H1 (cell line): Measurements from ENCODE around the gene CRADD. TPM values are rescaled to one million over a fixed set of nuclear protein-coding genes. Genes with fewer than 3 reads are reported as not detected.

ENCODE experiments used
- CTCF ChIA-PET: fragments of 300-600 bp; sonication (Branson Sonifier 250); formaldehyde crosslinking; loops from one replicate; lab custom pipeline; 2021; ENCODE audit not compliant: partially characterized antibody; lab: Charles Lee
- POLR2A ChIA-PET: fragments of 300-600 bp; sonication (Branson Sonifier 250); formaldehyde crosslinking; loops from one replicate; lab custom pipeline; 2021; ENCODE audit warnings: inconsistent platforms; ENCODE audit not compliant: partially characterized antibody; lab: Charles Lee
- DNase-seq, 2 experiments: peaks; one replicate each; pipeline versions ENCODE4 v3.0.0 to v3.0.0-alpha.2; 2010 to 2022; ENCODE audit warnings: low spot score in 2 of 2, low read depth in 1 of 2, mixed read lengths in 1 of 2
- FAIRE-seq: peaks from 2 replicates; lab custom pipeline; 2011; peaks lifted over from hg19 to GRCh38; lab: Jason Lieb, UNC
- H2AFZ ChIP-seq: 2 replicates; pipeline ENCODE4 v1.8.1; 2012; ENCODE audit warnings: low read length, inconsistent platforms
- H2AK5ac ChIP-seq: 2 replicates; pipeline ENCODE4 v1.6.1; 2013; ENCODE audit warnings: low read depth, low read length
- H2BK120ac ChIP-seq: replicated peaks from 2 replicates; pipeline ENCODE3; 2013; ENCODE audit warnings: low read depth, low read length, inconsistent platforms
- H2BK12ac ChIP-seq: 2 replicates; pipeline ENCODE4 v1.6.1; 2013; ENCODE audit warnings: low read depth, low read length
- H2BK15ac ChIP-seq: 2 replicates; pipeline ENCODE4 v1.6.1; 2013; ENCODE audit warnings: low read length
- H2BK20ac ChIP-seq: 2 replicates; pipeline ENCODE4 v1.6.1; 2013; ENCODE audit warnings: low read length
- H2BK5ac ChIP-seq: 2 replicates; pipeline ENCODE4 v1.6.1; 2013; ENCODE audit warnings: low read depth, low read length
- H3K14ac ChIP-seq: 2 replicates; pipeline ENCODE4 v1.6.1; 2013; ENCODE audit warnings: inconsistent platforms; ENCODE audit not compliant: insufficient read length
- H3K18ac ChIP-seq: 2 replicates; pipeline ENCODE4 v1.6.1; 2013; ENCODE audit warnings: low read length; ENCODE audit errors: extremely low read depth
- H3K23ac ChIP-seq: 2 replicates; pipeline ENCODE4 v1.6.1; 2013; ENCODE audit warnings: inconsistent platforms; ENCODE audit not compliant: insufficient read length
- H3K23me2 ChIP-seq: 2 replicates; pipeline ENCODE4 v1.6.1; 2013; ENCODE audit warnings: low read depth, low read length
- H3K27ac ChIP-seq: 2 replicates; pipeline ENCODE4 v1.6.1; 2011; ENCODE audit warnings: low read depth, low read length, inconsistent platforms
- H3K27me3 ChIP-seq, 4 experiments: replicated peaks in 1 of 4; 1 replicate in 1 of 4; 2 replicates in 3 of 4; pipeline versions ENCODE4 v1.6.1 to v1.8.1; 2011 to 2013; ENCODE audit warnings: low read length in 3 of 4, mild to moderate bottlenecking in 3 of 4, inconsistent platforms in 2 of 4, mixed read lengths in 2 of 4, moderate library complexity in 1 of 4; ENCODE audit not compliant: control insufficient read depth in 3 of 4, insufficient read depth in 3 of 4; ENCODE audit errors: extremely low read depth in 1 of 4
- H3K36me3 ChIP-seq, 4 experiments: 2 replicates each; pipeline versions ENCODE4 v1.6.1 to v1.8.1; 2011 to 2013; ENCODE audit warnings: mild to moderate bottlenecking in 4 of 4, low read length in 3 of 4, moderate library complexity in 2 of 4, control low read depth in 1 of 4, inconsistent platforms in 1 of 4; ENCODE audit not compliant: insufficient read depth in 4 of 4, control insufficient read depth in 2 of 4
- H3K4ac ChIP-seq: replicated peaks from 2 replicates; pipeline ENCODE3; 2013; ENCODE audit warnings: low read length, low read depth, mixed read lengths, inconsistent platforms; ENCODE audit not compliant: insufficient read length
- H3K4me1 ChIP-seq, 4 experiments: replicated peaks in 1 of 4; 1 replicate in 1 of 4; 2 replicates in 3 of 4; pipeline versions ENCODE4 v1.6.1 to v1.8.1; 2011 to 2013; ENCODE audit warnings: low read length in 3 of 4, inconsistent platforms in 2 of 4, mixed read lengths in 1 of 4; ENCODE audit not compliant: insufficient read depth in 4 of 4, control insufficient read depth in 3 of 4
- H3K4me2 ChIP-seq, 2 experiments: 2 replicates each; pipeline versions ENCODE4 v1.6.1 to v1.8.1; 2011 to 2013; ENCODE audit warnings: low read depth in 2 of 2, low read length in 2 of 2, control low read depth in 1 of 2, inconsistent platforms in 1 of 2, mild to moderate bottlenecking in 1 of 2; ENCODE audit not compliant: insufficient read depth in 1 of 2
- H3K4me3 ChIP-seq, 4 experiments: fragments of 200-600, 300-600 bp in 1 of 4; sonication (generic), shearing (Covaris generic), sonication (Bioruptor Twin) in 1 of 4; 2 replicates each; pipeline versions ENCODE4 v1.5.1 to v1.8.1; 2011 to 2016; ENCODE audit warnings: low read length in 4 of 4, low read depth in 3 of 4, control low read depth in 2 of 4, inconsistent platforms in 2 of 4, mild to moderate bottlenecking in 2 of 4, mixed read lengths in 1 of 4, moderate library complexity in 1 of 4; ENCODE audit not compliant: insufficient read depth in 2 of 4; ENCODE audit errors: extremely low read depth in 1 of 4
- H3K56ac ChIP-seq: replicated peaks from 2 replicates; pipeline ENCODE3; 2013; ENCODE audit warnings: low read depth, mild to moderate bottlenecking, mixed read lengths, low read length, inconsistent platforms; ENCODE audit not compliant: insufficient read length
- H3K79me1 ChIP-seq: 2 replicates; pipeline ENCODE4 v1.6.1; 2013; ENCODE audit warnings: low read depth, low read length, control low read depth
- H3K79me2 ChIP-seq, 2 experiments: 2 replicates each; pipeline versions ENCODE4 v1.6.1 to v1.8.1; 2012 to 2013; ENCODE audit warnings: low read length in 2 of 2, mild to moderate bottlenecking in 2 of 2, inconsistent platforms in 1 of 2; ENCODE audit not compliant: insufficient read depth in 2 of 2, control insufficient read depth in 1 of 2
- H3K9ac ChIP-seq, 4 experiments: replicated peaks in 1 of 4; 1 replicate in 1 of 4; 2 replicates in 3 of 4; pipeline versions ENCODE4 v1.6.1 to v1.8.1; 2011 to 2013; ENCODE audit warnings: low read depth in 3 of 4, low read length in 3 of 4, control low read depth in 2 of 4, mild to moderate bottlenecking in 2 of 4, moderate library complexity in 2 of 4, inconsistent platforms in 1 of 4; ENCODE audit errors: extremely low read depth in 1 of 4
- H3K9me3 ChIP-seq, 2 experiments: 2 replicates each; pipeline versions ENCODE4 v1.6.1 to v1.8.1; 2012 to 2013; ENCODE audit warnings: mild to moderate bottlenecking in 2 of 2, moderate library complexity in 2 of 2, control low read depth in 1 of 2, inconsistent platforms in 1 of 2, low read depth in 1 of 2, low read length in 1 of 2, mixed read lengths in 1 of 2; ENCODE audit not compliant: insufficient read depth in 2 of 2
- H4K20me1 ChIP-seq, 2 experiments: replicated peaks in 1 of 2; 2 replicates each; pipeline versions ENCODE3 to v1.8.1; 2011 to 2013; ENCODE audit warnings: inconsistent platforms in 2 of 2, low read length in 2 of 2, mild to moderate bottlenecking in 1 of 2; ENCODE audit not compliant: insufficient read depth in 2 of 2, control insufficient read depth in 1 of 2
- H4K5ac ChIP-seq: 2 replicates; pipeline ENCODE4 v1.6.1; 2013; ENCODE audit warnings: low read length, low read depth, mixed read lengths, inconsistent platforms; ENCODE audit not compliant: insufficient read length
- H4K8ac ChIP-seq: 2 replicates; pipeline ENCODE4 v1.8.0; 2013; ENCODE audit warnings: mild to moderate bottlenecking, moderate library complexity, low read length, inconsistent platforms; ENCODE audit not compliant: insufficient read depth; ENCODE audit errors: extremely low read depth
- H4K91ac ChIP-seq: replicated peaks from 2 replicates; pipeline ENCODE3; 2013; ENCODE audit warnings: low read length, mixed read lengths, inconsistent platforms; ENCODE audit not compliant: insufficient read length
- EP300 ChIP-seq, 2 experiments: IDR thresholded peaks; 1 replicate in 1 of 2; 2 replicates in 1 of 2; pipeline ENCODE4 v1.6.1; 2011 to 2012; ENCODE audit warnings: low read depth in 2 of 2, low read length in 2 of 2, mild to moderate bottlenecking in 2 of 2, borderline replicate concordance in 1 of 2, inconsistent platforms in 1 of 2, moderate library complexity in 1 of 2
- GTF2F1 ChIP-seq: IDR thresholded peaks from 2 replicates; pipeline ENCODE4 v1.6.1; 2012; ENCODE audit warnings: low read depth, low read length, improper control_type of control experiment, borderline replicate concordance
- WGBS, 2 experiments: shearing (Covaris generic) in 1 of 2; methylation state at CpG; one replicate each; pipeline versions ENCODE4 v1.1.6 to v1.1.7; 2013 to 2015; ENCODE audit warnings: low lambda C conversion rate in 2 of 2, mixed read lengths in 2 of 2, inconsistent platforms in 1 of 2, low coverage in 1 of 2, missing lambda C conversion rate in 1 of 2; ENCODE audit not compliant: insufficient replicate concordance in 2 of 2, insufficient coverage in 1 of 2, insufficient read length in 1 of 2; ENCODE audit errors: extremely low coverage in 1 of 2, missing lambda C conversion rate in 1 of 2; 5-methylcytosine and 5-hydroxymethylcytosine counted together
- polyA plus RNA-seq, 7 experiments: library from polyadenylated mRNA; depleted of rRNA in 3 of 7; stranded (reverse) in 5 of 7; unstranded in 2 of 7; fragments of >200 nt in 5 of 7; fragments of 200-250 nt in 2 of 7; gene quantifications; 1 replicate in 5 of 7; 2 replicates in 1 of 7; 4 replicates in 1 of 7; pipeline versions ENCODE4 v1.2.1 to v1.2.3, GENCODE V29; 2011 to 2013; ENCODE audit warnings: missing spikeins in 2 of 7, mixed read lengths in 2 of 7
- total RNA-seq: library from RNA; stranded (reverse); fragmentation: NEBNext Ultra II Directional; extraction: Animal tissue kit (Norgen Biotek cat#: 25700); gene quantifications from 2 replicates; pipeline ENCODE4 v1.2.1, GENCODE V29; 2021

CRADD gene
- total and polyA plus RNA-seq, 2 of the 8 experiments (the other 6 are each of a cell fraction or from before 2014, with no cell fraction given), result 8.1 to 15.4 TPM

GRCh38 chr12:93670104-93670503, 7.1 kb upstream of the CRADD start:
- Histone ChIP-seq H3K27me3 (no peaks in the 10 kb centered on the region), H3K36me3 (no peaks in the 10 kb centered on the region), H3K4me2 (no peak overlapping the region), H2BK5ac (no peak overlapping the region), H3K14ac (no peak overlapping the region), H2BK12ac (no peak overlapping the region), H2BK120ac (no peak overlapping the region), H3K9ac (no peak overlapping the region), H2AFZ (no peak overlapping the region), H3K79me2 (no peaks in the 10 kb centered on the region), H3K4me3 (no peak overlapping the region), H3K79me1 (no peaks in the 10 kb centered on the region), H3K23ac (no peak overlapping the region), H3K4me1 (0 out of 7 replicates have a peak, but pooled peaks cover 0 to 1% (median 0%) of the 10 kb centered on the region in 4 experiments), H3K27ac (no peak overlapping the region), H2BK20ac (no peak overlapping the region), H3K4ac (no peak overlapping the region), H2AK5ac (no peak overlapping the region), H4K20me1 (no peaks in the 10 kb centered on the region), H2BK15ac (no peak overlapping the region), H3K18ac (no peak overlapping the region), H3K9me3 (0 out of 4 replicates have a peak, but pooled peaks cover 0 to 6% of the 10 kb centered on the region in 2 experiments), H4K91ac (no peak overlapping the region), H4K5ac (no peak overlapping the region), H4K8ac (no peak overlapping the region), H3K23me2 (no peaks in the 10 kb centered on the region), H3K56ac (no peak overlapping the region)
- no peak for TF ChIP-seq GTF2F1
- TF ChIP-seq EP300 (IDR thresholded peaks at IDR 0.05; ENCODE audit: borderline replicate concordance in 1 of 2, low read depth in 2 of 2, low read length in 2 of 2), result no peak
- ChIA-PET CTCF (no interaction called here), POLR2A (no interaction called here)
- FAIRE-seq, result no peak
- no peak for DNase-seq
- WGBS, 2 experiments, result 96% methylated on average over 4 of the region's 4 CpGs; no CpG with 5 or more reads in 1 of the 2 experiments
